CD4-positive, CD25-positive, alpha-beta regulatory T cell (primary cell): Measurements from ENCODE around the gene CHMP1B. TPM values are rescaled to one million over a fixed set of nuclear protein-coding genes. Genes with fewer than 3 reads are reported as not detected.
"Not testable (repeated sequence)": the region's sequence is repeated elsewhere in the genome, so short reads cannot be mapped to it uniquely, and the experiment has no call there.

Source experiments
- ATAC-seq, 2 donors: fragments of 150-1000 bp; cut with Tn5 transposase; one replicate each; pipeline ENCODE4 v1.10.0; 2021; ENCODE audit warnings: low read depth in 2 of 2, moderate number of reproducible peaks in 2 of 2, moderate library complexity in 1 of 2
- DNase-seq, 3 donors: peaks; one replicate each; pipeline versions ENCODE4 v3.0.0 to v3.0.0-alpha.2; 2012 to 2022; ENCODE audit warnings: mixed read lengths in 1 of 3
- H3K27ac ChIP-seq: one replicate; pipeline ENCODE4 v1.7.0; 2013; ENCODE audit warnings: mild to moderate bottlenecking, low read length; ENCODE audit not compliant: insufficient read depth, poor library complexity, severe bottlenecking
- H3K27me3 ChIP-seq: one replicate; pipeline ENCODE4 v1.7.0; 2013; ENCODE audit warnings: low read length; ENCODE audit not compliant: control insufficient read depth, insufficient read depth
- H3K36me3 ChIP-seq: one replicate; pipeline ENCODE4 v1.7.0; 2013; ENCODE audit warnings: mild to moderate bottlenecking, low read length, moderate library complexity; ENCODE audit not compliant: control insufficient read depth, insufficient read depth
- H3K4me1 ChIP-seq: 2 replicates; pipeline ENCODE4 v1.7.0; 2013; ENCODE audit warnings: mild to moderate bottlenecking, low read length; ENCODE audit not compliant: insufficient read depth, control insufficient read depth, poor library complexity, severe bottlenecking
- H3K4me3 ChIP-seq: one replicate; pipeline ENCODE4 v1.7.0; 2013; ENCODE audit warnings: low read depth, mild to moderate bottlenecking, low read length, moderate library complexity
- H3K9me3 ChIP-seq, 2 experiments: 1 replicate in 1 of 2; 2 replicates in 1 of 2; pipeline ENCODE4 v1.7.0; 2013; ENCODE audit warnings: low read length in 2 of 2, mild to moderate bottlenecking in 1 of 2, moderate library complexity in 1 of 2; ENCODE audit not compliant: control insufficient read depth in 2 of 2
- H3K27ac Mint-ChIP-seq, 3 donors: one replicate each; pipeline ENCODE4 v1.8.0; 2020 to 2022; ENCODE audit warnings: mild to moderate bottlenecking in 3 of 3, mixed read lengths in 3 of 3, moderate library complexity in 2 of 3
- H3K27me3 Mint-ChIP-seq: one replicate; pipeline ENCODE4 v1.8.0; 2022; ENCODE audit warnings: mild to moderate bottlenecking, mixed read lengths
- H3K36me3 Mint-ChIP-seq: one replicate; pipeline ENCODE4 v1.8.0; 2020; ENCODE audit warnings: mixed read lengths
- H3K4me1 Mint-ChIP-seq, 4 donors: one replicate each; pipeline ENCODE4 v1.8.0; 2020 to 2022; ENCODE audit warnings: mixed read lengths in 4 of 4, mild to moderate bottlenecking in 1 of 4
- H3K4me3 Mint-ChIP-seq, 4 donors: one replicate each; pipeline ENCODE4 v1.8.0; 2020 to 2022; ENCODE audit warnings: mild to moderate bottlenecking in 4 of 4, mixed read lengths in 4 of 4, moderate library complexity in 3 of 4
- H3K9me3 Mint-ChIP-seq, 7 donors: one replicate each; pipeline ENCODE4 v1.8.0; 2020 to 2022; ENCODE audit warnings: mixed read lengths in 7 of 7, mild to moderate bottlenecking in 3 of 7, moderate library complexity in 2 of 7
- polyA plus RNA-seq, 4 donors: library from polyadenylated mRNA; unstranded; fragments of 300-500 nt; fragmentation: Illumina TruSeq; gene quantifications; one replicate each; pipeline ENCODE4 v1.2.3, GENCODE V29; 2021
- total RNA-seq: library from RNA; stranded (reverse); gene quantifications from one replicate; pipeline ENCODE4 v1.2.3, GENCODE V29; 2022

The CHMP1B gene
- total and polyA plus RNA-seq, 5 donors from 2014 or later = 55.4 to 113 (median 67.6) TPM

GRCh38 chr18:11885278-11885947 lies 34.2 kb downstream of the CHMP1B start:
- Histone ChIP-seq H3K9me3 (no peaks in the 10 kb centered on the region), H3K4me1 (no peaks in the 10 kb centered on the region), H3K36me3 (peaks cover 61% of the 10 kb centered on the region), H3K27me3 (no peaks in the 10 kb centered on the region), H3K27ac (no peak overlapping the region), H3K4me3 (no peak overlapping the region)
- ATAC-seq = no peak
- peaks cover 58% of the 10 kb centered on the region for H3K36me3 Mint-ChIP-seq
- H3K27me3 Mint-ChIP-seq = no peaks in the 10 kb centered on the region
- H3K4me3 Mint-ChIP-seq = no peak overlapping the region
- H3K9me3 Mint-ChIP-seq = no peaks in the 10 kb centered on the region
- H3K4me1 Mint-ChIP-seq = peaks cover 0 to 7% (median 0%) of the 10 kb centered on the region in 4 donors
- DNase-seq = no peak
- H3K27ac Mint-ChIP-seq = no peak overlapping the region

DNA sequence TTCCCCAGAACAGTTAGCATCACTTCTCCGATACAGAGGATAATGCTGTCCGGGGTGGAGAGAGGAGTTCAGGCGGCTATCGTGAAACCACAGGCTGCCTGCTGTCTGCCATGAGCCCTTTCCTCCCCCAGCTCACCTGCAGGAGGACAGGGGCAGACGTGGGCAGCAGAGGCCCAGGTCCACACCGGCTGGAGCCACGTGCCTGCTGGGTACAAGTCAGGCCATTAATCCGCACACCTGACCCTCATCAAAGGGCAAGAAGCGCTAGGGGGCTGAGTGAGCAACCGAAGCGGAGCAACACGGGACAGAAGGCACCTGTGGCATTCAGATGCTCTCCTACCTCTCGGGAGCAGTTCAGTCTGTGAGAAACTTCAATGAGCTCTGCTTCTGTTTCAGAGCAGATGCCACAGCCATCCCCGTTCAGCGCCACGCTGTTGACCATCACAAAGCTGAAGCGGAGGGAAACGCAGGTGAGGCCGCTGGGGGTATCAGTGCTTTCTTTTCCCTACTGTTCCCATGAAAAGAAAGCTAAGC lies 35.4 kb downstream of the CHMP1B start:
- H3K4me1 ChIP-seq = no peaks in the 10 kb centered on the region
- H3K27ac ChIP-seq = no peak overlapping the region
- H3K36me3 Mint-ChIP-seq = peaks cover 52% of the 10 kb centered on the region
- H3K4me1 Mint-ChIP-seq = peaks cover 0 to 7% (median 0%) of the 10 kb centered on the region in 4 donors
- no peak for ATAC-seq
- H3K9me3 ChIP-seq = no peaks in the 10 kb centered on the region
- no peak for DNase-seq
- H3K9me3 Mint-ChIP-seq = no peaks in the 10 kb centered on the region
- H3K4me3 ChIP-seq = no peak overlapping the region
- H3K4me3 Mint-ChIP-seq = no peak overlapping the region
- no peaks in the 10 kb centered on the region for H3K27me3 Mint-ChIP-seq
- H3K36me3 ChIP-seq = peaks cover 69% of the 10 kb centered on the region
- no peaks in the 10 kb centered on the region for H3K27me3 ChIP-seq
- no peak overlapping the region for H3K27ac Mint-ChIP-seq

GRCh38 chr18:11887328-11888128 lies 36.3 kb downstream of the CHMP1B start:
- no peaks in the 10 kb centered on the region for H3K9me3 Mint-ChIP-seq
- H3K27ac Mint-ChIP-seq = peak overlapping the region in 2 of 3 donors; percentile 21 to 62
- no peak for ATAC-seq
- Histone ChIP-seq H3K9me3 (no peaks in the 10 kb centered on the region), H3K4me3 (no peak overlapping the region), H3K4me1 (no peaks in the 10 kb centered on the region), H3K27ac (no peak overlapping the region), H3K36me3 (peaks cover 72% of the 10 kb centered on the region), H3K27me3 (no peaks in the 10 kb centered on the region)
- DNase-seq = no peak
- H3K36me3 Mint-ChIP-seq = peaks cover 47% of the 10 kb centered on the region
- peaks cover 0 to 7% (median under 1%) of the 10 kb centered on the region in 4 donors for H3K4me1 Mint-ChIP-seq
- H3K27me3 Mint-ChIP-seq = no peaks in the 10 kb centered on the region
- no peak overlapping the region for H3K4me3 Mint-ChIP-seq

DNA sequence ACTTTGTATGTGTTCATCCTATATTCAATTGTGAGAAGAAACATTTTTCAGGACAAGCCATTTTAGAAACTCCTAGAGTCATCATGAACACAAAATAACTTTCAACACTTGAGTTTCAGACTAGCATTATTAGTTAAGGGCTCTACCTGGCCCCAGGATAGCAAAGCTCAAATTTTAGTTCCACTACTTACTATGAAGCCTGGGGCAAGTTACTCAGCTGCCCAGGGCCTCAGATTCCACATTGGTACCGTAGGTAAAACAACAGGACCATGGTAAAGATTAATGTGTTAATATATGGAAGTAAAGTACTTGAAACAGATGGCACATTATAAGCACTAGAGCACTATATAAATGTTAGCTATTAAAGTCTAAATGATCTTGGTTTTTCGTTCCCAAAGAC lies 37.5 kb downstream of the CHMP1B start:
- DNase-seq (no peak), ATAC-seq (no peak)
- Mint-ChIP-seq H3K36me3 (peaks cover 55% of the 10 kb centered on the region), H3K27me3 (no peaks in the 10 kb centered on the region), H3K27ac (no peak overlapping the region), H3K4me3 (no peak overlapping the region), H3K4me1 (peaks cover 3 to 15% (median 5%) of the 10 kb centered on the region in 4 donors), H3K9me3 (no peaks in the 10 kb centered on the region)
- H3K27ac ChIP-seq = no peak overlapping the region
- no peaks in the 10 kb centered on the region for H3K9me3 ChIP-seq
- H3K4me1 ChIP-seq = no peaks in the 10 kb centered on the region
- no peak overlapping the region for H3K4me3 ChIP-seq
- no peaks in the 10 kb centered on the region for H3K27me3 ChIP-seq
- peaks cover 76% of the 10 kb centered on the region for H3K36me3 ChIP-seq

GRCh38 chr18:11889284-11889683 lies 38.1 kb downstream of the CHMP1B start:
- DNase-seq = no peak
- Histone ChIP-seq H3K27ac (no peak overlapping the region), H3K9me3 (no peaks in the 10 kb centered on the region), H3K36me3 (peaks cover 73% of the 10 kb centered on the region), H3K4me1 (no peaks in the 10 kb centered on the region), H3K27me3 (no peaks in the 10 kb centered on the region), H3K4me3 (no peak overlapping the region)
- H3K4me3 Mint-ChIP-seq = no peak overlapping the region
- peaks cover 54% of the 10 kb centered on the region for H3K36me3 Mint-ChIP-seq
- no peaks in the 10 kb centered on the region for H3K27me3 Mint-ChIP-seq
- peaks cover 5 to 15% (median 8%) of the 10 kb centered on the region in 4 donors for H3K4me1 Mint-ChIP-seq
- peak overlapping the region in 1 of 3 donors; percentile 58 for H3K27ac Mint-ChIP-seq
- ATAC-seq = no peak
- no peaks in the 10 kb centered on the region for H3K9me3 Mint-ChIP-seq

GRCh38 chr18:11891737-11892136 lies 40.5 kb downstream of the CHMP1B start:
- H3K4me1 Mint-ChIP-seq = peaks cover 5 to 15% (median 8%) of the 10 kb centered on the region in 4 donors
- no peak overlapping the region for H3K4me3 Mint-ChIP-seq
- no peaks in the 10 kb centered on the region for H3K27me3 Mint-ChIP-seq
- ATAC-seq (no peak), DNase-seq (no peak)
- H3K36me3 Mint-ChIP-seq = peaks cover 54% of the 10 kb centered on the region
- Histone ChIP-seq H3K27ac (no peak overlapping the region), H3K27me3 (no peaks in the 10 kb centered on the region), H3K4me1 (no peaks in the 10 kb centered on the region), H3K9me3 (no peaks in the 10 kb centered on the region), H3K36me3 (peaks cover 69% of the 10 kb centered on the region), H3K4me3 (no peak overlapping the region)
- H3K27ac Mint-ChIP-seq = no peak overlapping the region
- no peaks in the 10 kb centered on the region for H3K9me3 Mint-ChIP-seq

- peaks cover 63% of the 10 kb centered on the region for H3K36me3 ChIP-seq
- ATAC-seq = not testable (repeated sequence)
- peaks cover 56% of the 10 kb centered on the region for H3K36me3 Mint-ChIP-seq
Measured at GRCh38 chr18:11892438-11892837, 41.2 kb downstream of the CHMP1B start.

More at GRCh38 chr18:11892438-11892837, 41.2 kb downstream of the CHMP1B start:
- not testable (repeated sequence) for H3K27me3 Mint-ChIP-seq, H3K4me3 Mint-ChIP-seq, DNase-seq, H3K9me3 ChIP-seq, H3K4me1 ChIP-seq, H3K9me3 Mint-ChIP-seq, H3K4me3 ChIP-seq, H3K27ac ChIP-seq, H3K27me3 ChIP-seq
- Mint-ChIP-seq H3K4me1 (peaks cover 5 to 11% (median 8%) of the 10 kb centered on the region in 4 donors), H3K27ac (peak overlapping the region in 2 of 3 donors; percentile 47 to 62)
